Progenitor cell of endocrine pancreas (in vitro differentiated cells): ENCODE results near the gene ADCY5. TPM values are rescaled to one million over a fixed set of nuclear protein-coding genes. Genes with fewer than 3 reads are reported as not detected.

Experiments
- DNase-seq: peaks from one replicate; pipeline ENCODE4 v3.0.0; 2021; ENCODE audit warnings: low spot score; ENCODE audit not compliant: unreplicated experiment
- H3K27ac Mint-ChIP-seq: 2 replicates; pipeline ENCODE4 v1.8.0; 2021; ENCODE audit warnings: mild to moderate bottlenecking, moderate library complexity, mixed read lengths
- H3K27me3 Mint-ChIP-seq: 2 replicates; pipeline ENCODE4 v1.8.0; 2021; ENCODE audit warnings: mixed read lengths
- H3K36me3 Mint-ChIP-seq: 2 replicates; pipeline ENCODE4 v1.8.0; 2022; ENCODE audit warnings: mixed read lengths; ENCODE audit not compliant: insufficient read depth
- H3K4me1 Mint-ChIP-seq: 2 replicates; pipeline ENCODE4 v1.8.0; 2021; ENCODE audit warnings: low read depth, mixed read lengths
- H3K4me3 Mint-ChIP-seq: 2 replicates; pipeline ENCODE4 v1.8.0; 2021; ENCODE audit warnings: low read depth, mild to moderate bottlenecking, moderate library complexity, mixed read lengths
- H3K9me3 Mint-ChIP-seq: 2 replicates; pipeline ENCODE4 v1.8.0; 2021; ENCODE audit warnings: low read depth, mixed read lengths
- CTCF ChIP-seq: fragments of 200-600 bp; sonication (generic); IDR thresholded peaks from one replicate; pipeline ENCODE4 v1.5.0; 2021; ENCODE audit warnings: antibody characterized with exemption, mild to moderate bottlenecking; ENCODE audit not compliant: unreplicated experiment
- total RNA-seq: library from RNA; stranded (reverse); gene quantifications from 2 replicates; pipeline ENCODE4 v1.2.1, GENCODE V29; 2021

The ADCY5 gene
- total RNA-seq, 1 donor from 2014 or later = 33.8 TPM

DNA sequence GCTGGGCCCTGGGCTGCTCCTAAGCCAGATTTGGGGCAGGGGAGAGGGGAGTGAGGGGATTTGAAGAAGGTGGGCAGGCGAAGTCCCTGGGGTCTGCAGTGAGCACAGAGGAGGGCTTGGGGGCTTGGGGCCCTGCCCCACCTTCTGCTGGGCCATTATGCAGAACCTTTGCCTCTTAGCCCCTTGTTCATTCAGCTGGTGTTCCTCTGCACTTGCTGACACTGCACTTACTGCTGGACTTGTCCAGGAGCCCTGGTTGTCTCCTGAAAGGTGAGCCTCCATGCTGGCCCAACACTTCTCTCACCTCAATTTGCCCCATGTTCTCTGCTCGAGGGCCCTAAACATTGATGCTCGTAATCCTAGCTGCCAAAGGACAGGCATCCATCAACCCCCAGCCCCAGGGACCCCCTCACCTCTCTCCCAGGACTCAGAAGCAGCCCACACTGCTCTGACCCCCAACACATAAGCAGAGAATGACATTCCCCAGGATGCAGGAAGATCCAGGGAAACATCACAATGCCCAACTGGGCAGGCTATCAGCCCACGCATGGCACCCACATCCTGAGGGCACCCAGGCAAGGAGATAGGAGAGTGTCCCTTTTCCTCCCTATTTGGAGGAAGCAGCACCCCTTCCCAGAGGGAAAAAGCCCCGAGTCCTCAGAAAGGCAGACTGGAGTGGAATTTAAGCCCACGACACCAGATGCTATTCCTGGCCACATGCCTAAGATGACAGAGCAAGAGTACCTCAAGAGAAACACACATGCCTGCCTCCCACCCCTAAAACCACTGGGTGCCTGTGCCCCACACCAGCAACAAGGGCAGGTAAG is 76.8 kb downstream of the ADCY5 start:
- Mint-ChIP-seq H3K27me3 (no peaks in the 10 kb centered on the region), H3K4me1 (peaks cover 20% of the 10 kb centered on the region), H3K4me3 (no peak overlapping the region), H3K9me3 (peaks cover 3% of the 10 kb centered on the region), H3K36me3 (peaks cover 3% of the 10 kb centered on the region), H3K27ac (no peak overlapping the region)
- DNase-seq = no peak
- no peak for TF ChIP-seq CTCF

GRCh38 chr3:123371426-123371825 is 77.5 kb downstream of the ADCY5 start:
- H3K4me3 Mint-ChIP-seq = no peak overlapping the region
- no peaks in the 10 kb centered on the region for H3K27me3 Mint-ChIP-seq
- TF ChIP-seq CTCF = no peak
- no peak for DNase-seq
- peaks cover 3% of the 10 kb centered on the region for H3K36me3 Mint-ChIP-seq
- no peak overlapping the region for H3K27ac Mint-ChIP-seq
- H3K4me1 Mint-ChIP-seq = peaks cover 23% of the 10 kb centered on the region
- H3K9me3 Mint-ChIP-seq = peaks cover 3% of the 10 kb centered on the region

DNA sequence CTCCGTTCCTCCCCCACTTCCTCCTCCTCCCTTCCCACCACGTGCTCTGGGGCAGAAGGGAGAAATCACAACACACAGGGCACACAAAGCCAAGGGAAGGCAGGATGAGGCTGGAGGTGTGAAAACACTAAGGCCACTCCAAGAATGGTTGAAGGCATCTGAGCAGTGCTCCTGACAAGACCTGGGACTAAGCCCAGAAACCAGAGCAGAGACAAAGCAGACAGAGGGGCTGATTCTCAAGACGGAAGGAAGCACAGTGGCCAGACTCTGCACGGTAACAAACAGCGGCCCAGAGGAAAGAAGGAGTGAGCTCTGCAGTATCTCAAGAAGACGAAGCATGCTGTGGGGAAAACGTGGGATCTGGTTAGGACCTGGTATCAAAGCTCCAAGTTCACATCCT is 78.1 kb downstream of the ADCY5 start:
- H3K4me1 Mint-ChIP-seq = peaks cover 23% of the 10 kb centered on the region

DNA sequence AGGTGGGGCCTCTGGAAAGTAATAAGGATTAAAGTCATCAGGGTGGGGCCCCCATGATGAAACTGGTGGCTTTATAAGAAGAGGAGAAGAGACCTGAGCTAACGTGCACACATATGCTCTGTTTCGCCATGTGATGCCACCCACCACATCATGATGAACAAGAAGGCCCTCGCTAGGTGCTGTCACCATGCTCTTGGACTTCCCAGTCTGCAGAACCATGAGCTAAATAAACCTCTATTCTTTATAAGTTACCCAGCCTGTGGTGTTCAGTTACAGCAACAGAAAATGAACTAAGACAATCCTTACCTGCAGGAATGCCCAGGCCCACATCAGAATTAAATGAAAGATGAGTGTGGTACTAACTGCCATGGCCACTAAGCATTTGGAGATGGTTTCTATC is 79.8 kb downstream of the ADCY5 start:
- H3K27me3 Mint-ChIP-seq = no peaks in the 10 kb centered on the region
- TF ChIP-seq CTCF = no peak
- no peak overlapping the region for H3K4me3 Mint-ChIP-seq
- peaks cover 21% of the 10 kb centered on the region for H3K4me1 Mint-ChIP-seq
- H3K36me3 Mint-ChIP-seq = peaks cover 3% of the 10 kb centered on the region
- H3K9me3 Mint-ChIP-seq = peaks cover 3% of the 10 kb centered on the region
- no peak for DNase-seq
- no peak overlapping the region for H3K27ac Mint-ChIP-seq

More for the DNA sequence above, 78.1 kb downstream of the ADCY5 start:
- DNase-seq = no peak
- Mint-ChIP-seq H3K27ac (no peak overlapping the region), H3K27me3 (no peaks in the 10 kb centered on the region), H3K9me3 (peaks cover 3% of the 10 kb centered on the region), H3K4me3 (no peak overlapping the region), H3K36me3 (peaks cover 3% of the 10 kb centered on the region)
- no peak for TF ChIP-seq CTCF

- H3K4me3 Mint-ChIP-seq = no peak overlapping the region
- H3K9me3 Mint-ChIP-seq = peaks cover 3% of the 10 kb centered on the region
- H3K27me3 Mint-ChIP-seq = no peaks in the 10 kb centered on the region
- H3K4me1 Mint-ChIP-seq = peaks cover 21% of the 10 kb centered on the region
- peaks cover 3% of the 10 kb centered on the region for H3K36me3 Mint-ChIP-seq
- TF ChIP-seq CTCF = no peak
- no peak for DNase-seq
- H3K27ac Mint-ChIP-seq = peak overlapping the region; percentile 56
Measured at GRCh38 chr3:123367467-123368154, 81.3 kb downstream of the ADCY5 start.
